ENCODE results near the gene CHL1. TPM values are rescaled to one million over a fixed set of nuclear protein-coding genes. Genes with fewer than 3 reads are reported as not detected.

CHL1 gene
- total RNA-seq, 2 donors from 2014 or later, result 3.0 to 10.6 TPM

GRCh38 chr3:294581-294980 is 98.0 kb downstream of the CHL1 start:
- H3K27me3 ChIP-seq, result no peaks in the 10 kb centered on the region
- no peak for ATAC-seq
- no peak for TF ChIP-seq POLR2A (IDR thresholded peaks at IDR 0.05)
- TF ChIP-seq CTCF (IDR thresholded peaks at IDR 0.05), result no peak
- H3K4me3 ChIP-seq, result no peak overlapping the region
- intact Hi-C loops (cut with DNase I), result no loop called here
- H3K4me1 ChIP-seq, result no peaks in the 10 kb centered on the region
- H3K9me3 ChIP-seq, result no peaks in the 10 kb centered on the region
- no peaks in the 10 kb centered on the region for H3K36me3 ChIP-seq (replicated peaks in 1 of 2; ENCODE audit: insufficient read depth in 1 of 2, low read depth in 2 of 2)
- DNase-seq, result no peak
- no peak overlapping the region for H3K27ac ChIP-seq
- WGBS, 2 donors, result 79 to 86% methylated on average over 2 of the region's 2 CpGs

GRCh38 chr3:295166-295565 is 98.6 kb downstream of the CHL1 start:
- H3K36me3 ChIP-seq (replicated peaks in 1 of 2; ENCODE audit: insufficient read depth in 1 of 2, low read depth in 2 of 2), result no peaks in the 10 kb centered on the region
- ATAC-seq (no peak), DNase-seq (no peak)
- no peaks in the 10 kb centered on the region for H3K4me1 ChIP-seq
- H3K27ac ChIP-seq, result no peak overlapping the region
- H3K9me3 ChIP-seq, result no peaks in the 10 kb centered on the region
- TF ChIP-seq POLR2A (IDR thresholded peaks at IDR 0.05) (no peak), CTCF (IDR thresholded peaks at IDR 0.05) (no peak)
- WGBS, 2 donors, result 23 to 39% methylated on average over 3 of the region's 3 CpGs
- intact Hi-C loops (cut with DNase I), result no loop called here
- H3K4me3 ChIP-seq, result no peak overlapping the region
- no peaks in the 10 kb centered on the region for H3K27me3 ChIP-seq

- no peak overlapping the region for H3K4me3 ChIP-seq
- no peak overlapping the region for H3K27ac ChIP-seq
- intact Hi-C loops (cut with DNase I), result no loop called here
- no peaks in the 10 kb centered on the region for H3K4me1 ChIP-seq
- DNase-seq, result no peak
- WGBS, 2 donors, result 55 to 56% methylated on average over 3 of the region's 3 CpGs
- no peaks in the 10 kb centered on the region for H3K9me3 ChIP-seq
- no peaks in the 10 kb centered on the region for H3K27me3 ChIP-seq
- no peak for TF ChIP-seq POLR2A (IDR thresholded peaks at IDR 0.05)
- no peak for TF ChIP-seq CTCF (IDR thresholded peaks at IDR 0.05)
- no peaks in the 10 kb centered on the region for H3K36me3 ChIP-seq (replicated peaks in 1 of 2; ENCODE audit: insufficient read depth in 1 of 2, low read depth in 2 of 2)
- no peak for ATAC-seq
Observed at GRCh38 chr3:297585-297984, 101.0 kb downstream of the CHL1 start.

- no peak for TF ChIP-seq CTCF (IDR thresholded peaks at IDR 0.05)
- TF ChIP-seq POLR2A (IDR thresholded peaks at IDR 0.05), result no peak
- Histone ChIP-seq H3K36me3 (replicated peaks in 1 of 2; ENCODE audit: insufficient read depth in 1 of 2, low read depth in 2 of 2) (no peaks in the 10 kb centered on the region), H3K27ac (no peak overlapping the region), H3K4me1 (no peaks in the 10 kb centered on the region), H3K4me3 (no peak overlapping the region), H3K9me3 (no peaks in the 10 kb centered on the region), H3K27me3 (no peaks in the 10 kb centered on the region)
- intact Hi-C loops (cut with DNase I), result no loop called here
- WGBS, 2 donors, result 9 to 18% methylated on average over 5 of the region's 5 CpGs
- no peak for ATAC-seq
- DNase-seq, result no peak
Observed at GRCh38 chr3:299590-300301, 103.2 kb downstream of the CHL1 start.

GRCh38 chr3:307182-307581 is 110.6 kb downstream of the CHL1 start:
- Histone ChIP-seq H3K36me3 (replicated peaks in 1 of 2; ENCODE audit: insufficient read depth in 1 of 2, low read depth in 2 of 2) (no peaks in the 10 kb centered on the region), H3K27ac (no peak overlapping the region), H3K27me3 (no peaks in the 10 kb centered on the region), H3K9me3 (no peaks in the 10 kb centered on the region), H3K4me3 (no peak overlapping the region), H3K4me1 (no peaks in the 10 kb centered on the region)
- TF ChIP-seq CTCF (IDR thresholded peaks at IDR 0.05) (no peak), POLR2A (IDR thresholded peaks at IDR 0.05) (no peak)
- DNase-seq (no peak), ATAC-seq (no peak)
- intact Hi-C loops (cut with DNase I), result no loop called here
- WGBS, 2 donors, result 26 to 42% methylated on average over 2 of the region's 2 CpGs

Data from body of pancreas (tissue), 4 donors.